ENCODE data around the gene RPS6KA2.

- TF ChIP-seq CTCF (optimal IDR thresholded peaks at IDR 0.05 in 1 of 3, IDR thresholded peaks at IDR 0.05 in 1 of 3, conservative IDR thresholded peaks at IDR 0.05 in 1 of 3; ENCODE audit: extremely low read depth in 1 of 3, insufficient read depth in 2 of 3, low read length in 3 of 3) (no peak), EZH2 (IDR thresholded peaks at IDR 0.05; ENCODE audit: low read length) (no peak)
Measured at GRCh38 chr6:166555086-166555485, 72.0 kb downstream of the RPS6KA2 start.
